ENCODE data around the gene RPS21. TPM values are rescaled to one million over a fixed set of nuclear protein-coding genes. Genes with fewer than 3 reads are reported as not detected.

RPS21 gene
- total and polyA plus RNA-seq, 10 of the 15 experiments (the other 5 are each of a cell fraction or from before 2014, with no cell fraction given), result 1,474 to 4,987 (median 2,439) TPM

DNA sequence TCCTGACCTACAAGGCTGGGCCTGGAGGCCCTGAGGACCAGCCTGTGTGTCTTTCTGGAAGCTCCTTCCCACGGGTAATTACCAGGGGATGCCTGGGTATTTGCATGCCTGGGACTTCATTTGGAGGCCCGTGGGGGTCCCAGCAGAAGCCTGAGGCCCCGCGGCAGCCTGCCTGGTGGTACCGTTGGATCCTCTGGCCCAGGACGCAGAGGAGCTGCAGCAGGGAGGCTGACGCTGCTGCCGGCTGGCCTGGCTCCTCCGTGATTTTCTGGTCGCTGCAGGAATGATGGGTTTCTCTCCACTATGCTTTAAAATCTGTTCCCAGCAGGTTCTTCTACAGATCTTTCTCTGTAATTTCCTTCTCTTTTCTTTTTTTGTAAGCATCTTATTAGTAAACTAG is 13.6 kb downstream of the RPS21 start:
- intact Hi-C loops (cut with micrococcal nuclease; ENCODE audit: unreplicated experiment), result no loop called here
- SMC1A ChIA-PET (ENCODE audit: uncharacterized antibody, unreplicated experiment), result no interaction called here
- H3K27ac ChIP-seq (ENCODE audit: control insufficient read depth, insufficient read depth), result no peak overlapping the region
- H4K20me1 ChIP-seq (ENCODE audit: control insufficient read depth, insufficient read depth), result no peaks in the 10 kb centered on the region; the same call in 1 of the 2 replicates
- H3K79me2 ChIP-seq (ENCODE audit: control insufficient read depth, insufficient read depth, low read length), result peaks cover 2% of the 10 kb centered on the region
- POLR2A ChIA-PET, result no interaction called here
- BruUV-seq (replicated peaks), result no TSS peak
- ATAC-seq, result no peak
- peaks cover 0 to 5% of the 10 kb centered on the region in 2 experiments; a peak in 2 of 4 replicates for H3K36me3 ChIP-seq (ENCODE audit: control insufficient read depth in 2 of 2, insufficient read depth in 2 of 2, low read length in 1 of 2)
- TF ChIP-seq MEF2A (IDR thresholded peaks at IDR 0.05; ENCODE audit: insufficient read depth, low read depth, low read length), result no peak
- TF ChIP-seq SRF (IDR thresholded peaks at IDR 0.05; ENCODE audit: low read depth in 2 of 2, low read length in 2 of 2), result no peak
- no peaks in the 10 kb centered on the region for H3K4me1 ChIP-seq (ENCODE audit: control insufficient read depth, insufficient read depth, low read length)
- no peaks in the 10 kb centered on the region for H3K27me3 ChIP-seq (replicated peaks in 1 of 2; ENCODE audit: control insufficient read depth in 2 of 2, insufficient read depth in 2 of 2, low read length in 1 of 2)
- no peak for FAIRE-seq
- in situ Hi-C loops (cut with MboI), result no loop called here
- DNase-seq (ENCODE audit: low read depth, low spot score), result no peak
- RAD21 ChIA-PET (ENCODE audit: unreplicated experiment), result no interaction called here
- no peak overlapping the region for H3K4me2 ChIP-seq (ENCODE audit: control insufficient read depth, insufficient read depth)
- 55% methylated on average over 10 of the region's 10 CpGs for WGBS (ENCODE audit: insufficient coverage, insufficient replicate concordance, low lambda C conversion rate, missing lambda C conversion rate)
- no peak overlapping the region for H3K9ac ChIP-seq (ENCODE audit: control insufficient read depth, insufficient read depth, low read length)
- CTCF ChIA-PET, result no interaction called here
- no peaks in the 10 kb centered on the region; the same call in 2 of the 3 replicates for H3K9me3 ChIP-seq (replicated peaks; ENCODE audit: control insufficient read depth, insufficient read depth, low read length)
- no peak overlapping the region for H3K4me3 ChIP-seq
- H2AFZ ChIP-seq (ENCODE audit: control insufficient read depth, low read depth, low read length), result no peak overlapping the region

DNA sequence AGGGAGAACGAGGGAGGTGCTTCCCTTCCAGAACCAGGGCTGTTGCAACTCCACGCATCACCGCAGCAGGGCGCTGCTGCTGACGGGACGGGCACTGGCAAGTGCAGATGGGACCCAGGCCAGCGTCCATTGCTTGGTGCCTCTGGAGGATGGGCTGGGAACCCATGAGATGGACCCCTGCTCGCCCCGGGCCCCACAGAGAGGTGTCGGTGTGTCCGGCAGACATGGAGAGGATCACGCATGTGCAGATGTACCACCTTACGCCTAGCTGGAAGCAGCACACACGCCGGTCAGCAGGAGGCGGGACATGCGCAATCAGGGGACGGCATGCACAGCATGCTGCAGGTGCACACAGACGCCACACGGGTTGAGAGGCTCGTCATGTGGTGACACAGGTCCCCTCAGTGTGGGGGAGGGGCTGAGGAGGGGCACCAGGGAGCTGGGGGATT is 14.5 kb downstream of the RPS21 start:
- H3K4me2 ChIP-seq (ENCODE audit: control insufficient read depth, insufficient read depth), result no peak overlapping the region
- peaks cover 2% of the 10 kb centered on the region; the same call in 1 of the 2 replicates for H3K4me1 ChIP-seq (ENCODE audit: control insufficient read depth, insufficient read depth, low read length)
- H3K79me2 ChIP-seq (ENCODE audit: control insufficient read depth, insufficient read depth, low read length), result peaks cover 10% of the 10 kb centered on the region
- TF ChIP-seq ZNF622 (IDR thresholded peaks at IDR 0.05), result no peak
- no peak for TF ChIP-seq RBBP5 (conservative IDR thresholded peaks at IDR 0.05)
- TF ChIP-seq FOXM1 (IDR thresholded peaks at IDR 0.05; ENCODE audit: low read depth, low read length), result no peak
- TF ChIP-seq ELK1 (IDR thresholded peaks at IDR 0.05; ENCODE audit: low read depth, low read length), result no peak
- TF ChIP-seq BCL11A (IDR thresholded peaks at IDR 0.05; ENCODE audit: low read depth, low read length), result no peak
- TF ChIP-seq STAT3 (IDR thresholded peaks at IDR 0.05; ENCODE audit: low read depth, low read length), result no peak
- TF ChIP-seq MTA3 (IDR thresholded peaks at IDR 0.05; ENCODE audit: borderline replicate concordance, low read length), result no peak
- TF ChIP-seq EP300 (IDR thresholded peaks at IDR 0.05; ENCODE audit: borderline replicate concordance in 1 of 2, control insufficient read depth in 1 of 2, low read depth in 2 of 2, low read length in 2 of 2), result no peak
- no peak for TF ChIP-seq CEBPZ (IDR thresholded peaks at IDR 0.05; ENCODE audit: low read depth, low read length)
- DNase-seq (ENCODE audit: low read depth, low spot score) (no peak), FAIRE-seq (no peak), ATAC-seq (no peak)
- no peak overlapping the region for H3K27ac ChIP-seq (ENCODE audit: control insufficient read depth, insufficient read depth)
- SMC1A ChIA-PET (ENCODE audit: uncharacterized antibody, unreplicated experiment), result no interaction called here
- in situ Hi-C loops (cut with MboI), result no loop called here
- peaks cover 0 to 5% of the 10 kb centered on the region in 2 experiments; a peak in 2 of 4 replicates for H3K36me3 ChIP-seq (ENCODE audit: control insufficient read depth in 2 of 2, insufficient read depth in 2 of 2, low read length in 1 of 2)
- POLR2A ChIA-PET, result interaction anchor here (0.6 kb wide), 1 partner anchor 285 kb away, joined by 5 read pairs; no protein-coding TSS in a partner anchor
- CTCF ChIA-PET, result no interaction called here
- intact Hi-C loops (cut with micrococcal nuclease; ENCODE audit: unreplicated experiment), result no loop called here
- BruUV-seq (replicated peaks), result no TSS peak
- H3K9ac ChIP-seq (ENCODE audit: control insufficient read depth, insufficient read depth, low read length), result no peak overlapping the region
- H3K9me3 ChIP-seq (replicated peaks; ENCODE audit: control insufficient read depth, insufficient read depth, low read length), result no peaks in the 10 kb centered on the region; the same call in 2 of the 3 replicates
- H2AFZ ChIP-seq (ENCODE audit: control insufficient read depth, low read depth, low read length), result no peak overlapping the region
- no peaks in the 10 kb centered on the region; the same call in 1 of the 2 replicates for H4K20me1 ChIP-seq (ENCODE audit: control insufficient read depth, insufficient read depth)
- no peaks in the 10 kb centered on the region for H3K27me3 ChIP-seq (replicated peaks in 1 of 2; ENCODE audit: control insufficient read depth in 2 of 2, insufficient read depth in 2 of 2, low read length in 1 of 2)
- RAD21 ChIA-PET (ENCODE audit: unreplicated experiment), result no interaction called here
- H3K4me3 ChIP-seq, result no peak overlapping the region
- WGBS (ENCODE audit: insufficient coverage, insufficient replicate concordance, low lambda C conversion rate, missing lambda C conversion rate), result 85% methylated on average over 21 of the region's 21 CpGs
